ENCODE measurements around the gene ZNF579. TPM values are rescaled to one million over a fixed set of nuclear protein-coding genes. Genes with fewer than 3 reads are reported as not detected.

ZNF579 gene
- total and polyA plus RNA-seq, 9 of the 15 experiments (the other 6 are each of a cell fraction or from before 2014, with no cell fraction given): 0.06 to 15.9 (median 1.6) TPM

DNA sequence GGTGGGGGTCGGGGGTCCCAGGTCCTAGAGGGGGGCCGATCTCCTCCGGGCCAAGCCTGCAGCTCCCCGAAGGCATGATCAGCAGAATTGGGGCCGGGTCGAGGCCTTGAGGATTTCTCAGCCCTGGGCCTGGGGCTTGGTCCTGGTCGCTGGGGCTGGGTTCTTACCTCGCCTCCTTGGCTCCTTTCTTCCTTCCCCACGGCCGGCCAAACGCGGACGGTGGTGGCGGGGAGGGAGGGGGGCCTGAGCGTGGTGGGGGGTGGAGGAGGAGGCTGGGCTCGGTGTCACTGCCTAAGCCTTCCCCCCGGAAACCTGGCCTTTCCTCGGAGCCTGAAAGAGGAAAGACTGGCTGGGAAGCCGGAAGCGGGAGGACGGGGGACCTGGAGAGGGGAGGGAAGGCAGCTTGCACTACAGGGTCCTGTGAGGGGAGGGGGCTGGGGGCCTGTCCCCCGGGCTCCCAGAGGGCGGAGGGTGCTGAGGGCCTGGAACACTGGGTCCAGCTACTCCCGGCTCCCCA lies at the start of gene ZNF579 (continued):
- TF ChIP-seq KLF16 (IDR thresholded peaks at IDR 0.05): no peak
- no peak for TF ChIP-seq ZNF57 (CRISPR knock-in tag; IDR thresholded peaks at IDR 0.05)
- TF ChIP-seq, protein P1, sequence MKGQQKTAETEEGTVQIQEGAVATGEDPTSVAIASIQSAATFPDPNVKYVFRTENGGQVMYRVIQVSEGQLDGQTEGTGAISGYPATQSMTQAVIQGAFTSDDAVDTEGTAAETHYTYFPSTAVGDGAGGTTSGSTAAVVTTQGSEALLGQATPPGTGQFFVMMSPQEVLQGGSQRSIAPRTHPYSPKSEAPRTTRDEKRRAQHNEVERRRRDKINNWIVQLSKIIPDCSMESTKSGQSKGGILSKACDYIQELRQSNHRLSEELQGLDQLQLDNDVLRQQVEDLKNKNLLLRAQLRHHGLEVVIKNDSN (CRISPR knock-in tag; IDR thresholded peaks at IDR 0.05): no peak
- TF ChIP-seq SMAD2 (IDR thresholded peaks at IDR 0.05; ENCODE audit: low read depth, low read length): no peak
- peak; percentile 28; the same call in 1 of the 2 replicates for TF ChIP-seq NFIC (IDR thresholded peaks at IDR 0.05)
- TF ChIP-seq CEBPB (tag; IDR thresholded peaks at IDR 0.05): no peak
- TF ChIP-seq, protein P2, sequence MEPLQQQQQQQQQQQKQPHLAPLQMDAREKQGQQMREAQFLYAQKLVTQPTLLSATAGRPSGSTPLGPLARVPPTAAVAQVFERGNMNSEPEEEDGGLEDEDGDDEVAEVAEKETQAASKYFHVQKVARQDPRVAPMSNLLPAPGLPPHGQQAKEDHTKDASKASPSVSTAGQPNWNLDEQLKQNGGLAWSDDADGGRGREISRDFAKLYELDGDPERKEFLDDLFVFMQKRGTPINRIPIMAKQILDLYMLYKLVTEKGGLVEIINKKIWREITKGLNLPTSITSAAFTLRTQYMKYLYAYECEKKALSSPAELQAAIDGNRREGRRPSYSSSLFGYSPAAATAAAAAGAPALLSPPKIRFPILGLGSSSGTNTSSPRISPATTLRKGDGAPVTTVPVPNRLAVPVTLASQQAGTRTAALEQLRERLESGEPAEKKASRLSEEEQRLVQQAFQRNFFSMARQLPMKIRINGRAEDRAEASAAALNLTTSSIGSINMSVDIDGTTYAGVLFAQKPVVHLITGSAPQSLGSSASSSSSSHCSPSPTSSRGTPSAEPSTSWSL (CRISPR knock-in tag; IDR thresholded peaks at IDR 0.05; ENCODE audit: borderline replicate concordance): no peak
- no peak for TF ChIP-seq ETV5 (CRISPR knock-in tag; IDR thresholded peaks at IDR 0.05; ENCODE audit: low read depth)
- TF ChIP-seq, protein P3, sequence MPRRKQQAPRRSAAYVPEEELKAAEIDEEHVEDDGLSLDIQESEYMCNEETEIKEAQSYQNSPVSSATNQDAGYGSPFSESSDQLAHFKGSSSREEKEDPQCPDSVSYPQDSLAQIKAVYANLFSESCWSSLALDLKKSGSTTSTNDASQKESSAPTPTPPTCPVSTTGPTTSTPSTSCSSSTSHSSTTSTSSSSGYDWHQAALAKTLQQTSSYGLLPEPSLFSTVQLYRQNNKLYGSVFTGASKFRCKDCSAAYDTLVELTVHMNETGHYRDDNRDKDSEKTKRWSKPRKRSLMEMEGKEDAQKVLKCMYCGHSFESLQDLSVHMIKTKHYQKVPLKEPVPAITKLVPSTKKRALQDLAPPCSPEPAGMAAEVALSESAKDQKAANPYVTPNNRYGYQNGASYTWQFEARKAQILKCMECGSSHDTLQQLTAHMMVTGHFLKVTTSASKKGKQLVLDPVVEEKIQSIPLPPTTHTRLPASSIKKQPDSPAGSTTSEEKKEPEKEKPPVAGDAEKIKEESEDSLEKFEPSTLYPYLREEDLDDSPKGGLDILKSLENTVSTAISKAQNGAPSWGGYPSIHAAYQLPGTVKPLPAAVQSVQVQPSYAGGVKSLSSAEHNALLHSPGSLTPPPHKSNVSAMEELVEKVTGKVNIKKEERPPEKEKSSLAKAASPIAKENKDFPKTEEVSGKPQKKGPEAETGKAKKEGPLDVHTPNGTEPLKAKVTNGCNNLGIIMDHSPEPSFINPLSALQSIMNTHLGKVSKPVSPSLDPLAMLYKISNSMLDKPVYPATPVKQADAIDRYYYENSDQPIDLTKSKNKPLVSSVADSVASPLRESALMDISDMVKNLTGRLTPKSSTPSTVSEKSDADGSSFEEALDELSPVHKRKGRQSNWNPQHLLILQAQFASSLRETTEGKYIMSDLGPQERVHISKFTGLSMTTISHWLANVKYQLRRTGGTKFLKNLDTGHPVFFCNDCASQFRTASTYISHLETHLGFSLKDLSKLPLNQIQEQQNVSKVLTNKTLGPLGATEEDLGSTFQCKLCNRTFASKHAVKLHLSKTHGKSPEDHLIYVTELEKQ (CRISPR knock-in tag; IDR thresholded peaks at IDR 0.05): no peak
- no peak for TF ChIP-seq MXI1 (IDR thresholded peaks at IDR 0.05; ENCODE audit: low read depth, low read length)
- no peak; the same call in 1 of the 2 replicates for TF ChIP-seq C11orf30 (IDR thresholded peaks at IDR 0.05; ENCODE audit: low read depth)
- no peak for TF ChIP-seq MECOM (CRISPR knock-in tag; IDR thresholded peaks at IDR 0.05)
- no peak for TF ChIP-seq ZNF436 (CRISPR knock-in tag; IDR thresholded peaks at IDR 0.05)
- no peak for TF ChIP-seq CBFA2T2 (conservative IDR thresholded peaks at IDR 0.05)
- TF ChIP-seq RFX7 (CRISPR knock-in tag; IDR thresholded peaks at IDR 0.05): no peak
- no peak for TF ChIP-seq ZNF764 (CRISPR knock-in tag; IDR thresholded peaks at IDR 0.05; ENCODE audit: low read depth)
- TF ChIP-seq GTF2F1 (IDR thresholded peaks at IDR 0.05; ENCODE audit: low read depth, low read length): no peak
- no peak; the same call in 1 of the 2 replicates for TF ChIP-seq MYC (IDR thresholded peaks at IDR 0.05; ENCODE audit: low read depth, low read length)
- 0 out of 2 replicates have a peak, but pooled peaks have one; percentile 41 for TF ChIP-seq MYC (CRISPR knock-in tag; IDR thresholded peaks at IDR 0.05; ENCODE audit: borderline replicate concordance, low read depth)
- TF ChIP-seq ZNF507 (tag; conservative IDR thresholded peaks at IDR 0.05): no peak
- no peak for TF ChIP-seq ETS2 (tag; IDR thresholded peaks at IDR 0.05; ENCODE audit: borderline replicate concordance, poor library complexity, severe bottlenecking)
- no peak for TF ChIP-seq NFE2L1 (tag; IDR thresholded peaks at IDR 0.05; ENCODE audit: borderline replicate concordance, low read depth)
- no peak for TF ChIP-seq ZNF431 (CRISPR knock-in tag; IDR thresholded peaks at IDR 0.05)
- no peak for TF ChIP-seq ZZZ3 (IDR thresholded peaks at IDR 0.05)

Measured in K562 (cell line).